Left kidney (tissue), 2 donors: Measurements from ENCODE around the gene ARHGAP5. TPM values are rescaled to one million over a fixed set of nuclear protein-coding genes. Genes with fewer than 3 reads are reported as not detected.

Experiments used
- DNase-seq: peaks from one replicate; pipeline ENCODE4 v3.0.0-alpha.2; 2013
- polyA plus RNA-seq: library from polyadenylated mRNA; unstranded; fragments of 120-200 nt; gene quantifications from one replicate; pipeline ENCODE4 v1.2.1, GENCODE V29; 2013; ENCODE audit not compliant: insufficient read length

The ARHGAP5 gene
- polyA plus RNA-seq, 1 donor, result 122 TPM

DNA sequence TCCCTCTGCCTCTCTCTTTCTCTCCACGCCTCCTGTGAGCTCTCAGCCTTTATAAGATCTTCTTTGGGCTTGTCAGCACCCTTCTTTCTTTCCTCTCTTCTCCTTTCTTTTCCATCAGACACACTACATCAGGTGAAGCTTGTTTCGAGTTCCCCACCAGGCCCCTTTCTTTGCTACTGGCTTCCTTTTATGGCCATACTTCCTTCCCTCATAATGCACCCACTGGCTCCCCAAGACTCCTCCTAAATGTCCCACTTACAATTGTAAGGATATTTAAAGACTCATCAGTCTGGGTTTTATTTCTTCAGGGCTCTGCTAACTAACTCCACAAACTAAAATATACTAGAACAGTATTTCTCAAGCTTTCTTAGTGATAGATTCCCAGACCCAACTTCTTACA lies 129.4 kb downstream of the ARHGAP5 start:
- DNase-seq, result no peak

- DNase-seq, result no peak
Measured at GRCh38 chr14:32208490-32208889, 131.4 kb downstream of the ARHGAP5 start.

Other genes starting within 250 kb of the ARHGAP5 start
- not detected for gene RNU6-7, start 124.7 kb downstream of the ARHGAP5 start, polyA plus RNA-seq
- not detected for gene RNU6-8, start 126.0 kb downstream of the ARHGAP5 start, polyA plus RNA-seq